ENCODE data around the gene FOXP3. TPM values are rescaled to one million over a fixed set of nuclear protein-coding genes. Genes with fewer than 3 reads are reported as not detected.

Gene FOXP3
- total and polyA plus RNA-seq, 2 of the 4 experiments (the other 2 are of a cell fraction): 0.05 TPM; not detected in 1

GRCh38 chrX:49214416-49214815 is 50.1 kb downstream of the FOXP3 start:
- no peak overlapping the region for H3K14ac ChIP-seq (replicated peaks; ENCODE audit: low read depth, low read length)
- POLR2A ChIA-PET (ENCODE audit: unreplicated experiment): no interaction called here

More at GRCh38 chrX:49214416-49214815, 50.1 kb downstream of the FOXP3 start:
- no peaks in the 10 kb centered on the region; the same call in 1 of the 2 replicates for H3K27me3 ChIP-seq (ENCODE audit: control insufficient read depth, insufficient read depth, low read length)
- H2AK9ac ChIP-seq (replicated peaks; ENCODE audit: low read depth, low read length, poor library complexity): no peak overlapping the region
- H3K36me3 ChIP-seq (ENCODE audit: control insufficient read depth, insufficient read depth, low read length): no peaks in the 10 kb centered on the region
- intact Hi-C loops (cut with micrococcal nuclease) (no loop called here), dilution Hi-C loops (cut with HindIII; ENCODE audit: low sequenced_read_pairs, unreplicated experiment) (no loop called here), in situ Hi-C loops (cut with MboI; ENCODE audit: low sequenced_read_pairs) (no loop called here)
- H3K18ac ChIP-seq (ENCODE audit: low read depth, low read length): no peak overlapping the region
- no peak overlapping the region for H2BK120ac ChIP-seq (ENCODE audit: low read depth, low read length)
- no peak overlapping the region for H2BK5ac ChIP-seq (ENCODE audit: low read depth, low read length, poor library complexity, severe bottlenecking)
- DNase-seq (no peak), ATAC-seq (ENCODE audit: low read depth) (no peak)
- no peak overlapping the region for H3K56ac ChIP-seq (ENCODE audit: extremely low read depth, insufficient read depth, low read length)
- H4K91ac ChIP-seq (ENCODE audit: insufficient read depth, low read depth, low read length): no peak overlapping the region
- no peaks in the 10 kb centered on the region for H3K9me1 ChIP-seq (ENCODE audit: insufficient read depth, low read length)
- no peak overlapping the region for H2BK15ac ChIP-seq (ENCODE audit: low read depth, low read length)
- no CpG with 5 or more reads among the region's 2 CpGs for WGBS, 2 experiments (ENCODE audit: extremely low coverage in 2 of 2, insufficient read length in 1 of 2)
- no peak for TF ChIP-seq RFX5 (IDR thresholded peaks at IDR 0.05; ENCODE audit: low read depth, low read length)
- no peak for TF ChIP-seq BHLHE40 (IDR thresholded peaks at IDR 0.05; ENCODE audit: low read depth, low read length)
- TF ChIP-seq POLR2A (IDR thresholded peaks at IDR 0.05; ENCODE audit: low read depth, low read length): no peak
- TF ChIP-seq RAD21 (IDR thresholded peaks at IDR 0.05; ENCODE audit: low read length): no peak
- TF ChIP-seq MAFK (IDR thresholded peaks at IDR 0.05; ENCODE audit: low read depth, low read length): no peak
- TF ChIP-seq FOS (IDR thresholded peaks at IDR 0.05; ENCODE audit: low read depth, low read length): no peak
- no peak overlapping the region for H3K23ac ChIP-seq (ENCODE audit: low read depth, low read length)
- H3K4me3 ChIP-seq (ENCODE audit: insufficient read depth, low read depth, low read length): no peak overlapping the region
- H3K4me2 ChIP-seq (ENCODE audit: low read depth, low read length): no peak overlapping the region
- H2AK5ac ChIP-seq (ENCODE audit: low read depth, low read length): no peak overlapping the region
- H4K20me1 ChIP-seq (ENCODE audit: insufficient read depth, low read length): no peaks in the 10 kb centered on the region
- CTCF ChIA-PET: interaction anchor here (1.4 kb wide), 1 partner anchor 55 kb away, joined by 4 read pairs; no protein-coding TSS in a partner anchor
- no TSS peak for BruUV-seq (replicated peaks)
- H3K9ac ChIP-seq (ENCODE audit: low read depth, low read length): no peak overlapping the region
- H3K4ac ChIP-seq (ENCODE audit: low read depth, low read length): no peak overlapping the region
- no peak overlapping the region for H3K27ac ChIP-seq (ENCODE audit: insufficient read depth, low read length)
- H2AFZ ChIP-seq (replicated peaks; ENCODE audit: low read length, poor library complexity): no peak overlapping the region
- no peaks in the 10 kb centered on the region for H3K79me1 ChIP-seq (ENCODE audit: low read depth in 1 of 2, low read length in 2 of 2)
- H3K9me3 ChIP-seq (ENCODE audit: control insufficient read depth, insufficient read depth, low read length): peaks cover 4% of the 10 kb centered on the region
- no peak overlapping the region for H4K8ac ChIP-seq (ENCODE audit: low read depth in 2 of 2, low read length in 2 of 2)
- H3K4me1 ChIP-seq (ENCODE audit: control insufficient read depth, insufficient read depth, low read length): no peaks in the 10 kb centered on the region
- H4K5ac ChIP-seq (ENCODE audit: low read depth, low read length): no peak overlapping the region
- H2BK20ac ChIP-seq (ENCODE audit: low read depth, low read length): no peak overlapping the region
